ENCODE results near the gene EEFSEC.

- TF ChIP-seq POLR2A (IDR thresholded peaks at IDR 0.05; ENCODE audit: low read depth, low read length) (no peak), CTCF (conservative IDR thresholded peaks at IDR 0.05; ENCODE audit: low read depth, low read length) (no peak), NFE2L2 (IDR thresholded peaks at IDR 0.05; ENCODE audit: low read depth, low read length) (no peak), CHD1 (IDR thresholded peaks at IDR 0.05; ENCODE audit: low read depth, low read length) (no peak), CEBPB (IDR thresholded peaks at IDR 0.05; ENCODE audit: low read depth, low read length) (no peak), USF2 (IDR thresholded peaks at IDR 0.05; ENCODE audit: low read depth, low read length) (no peak), RCOR1 (IDR thresholded peaks at IDR 0.05; ENCODE audit: insufficient replicate concordance, low read length) (no peak), MAFK (IDR thresholded peaks at IDR 0.05; ENCODE audit: low read depth, low read length) (no peak), MAZ (IDR thresholded peaks at IDR 0.05; ENCODE audit: borderline replicate concordance, low read depth, low read length) (no peak), BHLHE40 (IDR thresholded peaks at IDR 0.05; ENCODE audit: low read depth, low read length) (no peak), RFX5 (IDR thresholded peaks at IDR 0.05; ENCODE audit: low read depth, low read length) (no peak)
Measured at GRCh38 chr3:128376516-128376915, 223.2 kb downstream of the EEFSEC start.
